SU-DHL-6 (cell line): ENCODE data around the gene MMRN2.

Source experiments
- H2AFZ ChIP-seq: fragments of 200-600 bp; sonication (generic); 2 replicates; pipeline ENCODE4 v1.6.1; 2014; ENCODE audit warnings: low read depth, mild to moderate bottlenecking, moderate library complexity, mixed read lengths, antibody characterized with exemption, low read length; ENCODE audit not compliant: severe bottlenecking
- H3F3A ChIP-seq: fragments of 200-600 bp; shearing (Covaris generic); 2 replicates; pipeline ENCODE4 v1.6.0; 2016; ENCODE audit warnings: antibody characterized with exemption, mild to moderate bottlenecking; ENCODE audit not compliant: insufficient read depth
- H3K27ac ChIP-seq: fragments of 200-600 bp; sonication (generic); 2 replicates; pipeline ENCODE4 v1.5.1; 2016; ENCODE audit warnings: low read depth, mild to moderate bottlenecking, low read length, moderate library complexity, mixed read lengths
- H3K27me3 ChIP-seq: fragments of 200-600 bp; sonication (generic), shearing (Covaris generic); 2 replicates; pipeline ENCODE4 v1.6.0; 2014; ENCODE audit warnings: mild to moderate bottlenecking, low read length
- H3K36me3 ChIP-seq: fragments of 200-600 bp; sonication (generic); 2 replicates; pipeline ENCODE4 v1.6.1; 2014; ENCODE audit warnings: mild to moderate bottlenecking, low read length, mixed read lengths
- H3K4me2 ChIP-seq: fragments of 300-600, 200-600 bp; shearing (Covaris generic), sonication (generic); 2 replicates; pipeline ENCODE4 v1.6.0; 2014; ENCODE audit warnings: low read length, low read depth, mild to moderate bottlenecking; ENCODE audit not compliant: poor library complexity, severe bottlenecking
- H3K4me3 ChIP-seq: fragments of 200-600 bp; sonication (generic); 2 replicates; pipeline ENCODE4 v1.5.1; 2014; ENCODE audit warnings: antibody characterized with exemption, low read length, mild to moderate bottlenecking, mixed read lengths; ENCODE audit not compliant: insufficient read depth, poor library complexity, severe bottlenecking
- H3K79me2 ChIP-seq: fragments of 200-600 bp; sonication (generic); 2 replicates; pipeline ENCODE4 v1.6.1; 2014; ENCODE audit warnings: mild to moderate bottlenecking, low read length, moderate library complexity; ENCODE audit not compliant: insufficient read depth
- H3K9ac ChIP-seq: fragments of 200-600 bp; sonication (generic); 2 replicates; pipeline ENCODE4 v1.7.0; 2014; ENCODE audit warnings: mild to moderate bottlenecking, low read length
- H3K9me2 ChIP-seq: fragments of 200-600 bp; sonication (generic); replicated peaks from 2 replicates; pipeline ENCODE4 v1.6.1; 2014; ENCODE audit warnings: low read length; ENCODE audit not compliant: insufficient read depth
- H3K9me3 ChIP-seq: fragments of 200-600 bp; sonication (generic); 2 replicates; pipeline ENCODE4 v1.6.1; 2014; ENCODE audit warnings: low read length, mixed read lengths; ENCODE audit not compliant: insufficient read depth
- H4K20me1 ChIP-seq: fragments of 200-600 bp; sonication (generic); 2 replicates; pipeline ENCODE4 v1.6.1; 2014; ENCODE audit warnings: low read depth, mild to moderate bottlenecking, antibody characterized with exemption, low read length, moderate library complexity, mixed read lengths
- CTCF ChIP-seq: fragments of 200-600 bp; sonication (generic); IDR thresholded peaks from one replicate; pipeline ENCODE4 v1.5.1; 2017; ENCODE audit warnings: antibody characterized with exemption, mild to moderate bottlenecking, low read length, moderate library complexity; ENCODE audit not compliant: insufficient read depth, poor library complexity, severe bottlenecking
- EZH2phosphoT487 ChIP-seq: fragments of 200-600 bp; sonication (generic), shearing (Covaris generic); conservative IDR thresholded peaks from 2 replicates; pipeline ENCODE4 v1.6.1; 2018; ENCODE audit warnings: mild to moderate bottlenecking, antibody characterized with exemption, low read length, moderate library complexity, mixed read lengths

MMRN2 gene

DNA sequence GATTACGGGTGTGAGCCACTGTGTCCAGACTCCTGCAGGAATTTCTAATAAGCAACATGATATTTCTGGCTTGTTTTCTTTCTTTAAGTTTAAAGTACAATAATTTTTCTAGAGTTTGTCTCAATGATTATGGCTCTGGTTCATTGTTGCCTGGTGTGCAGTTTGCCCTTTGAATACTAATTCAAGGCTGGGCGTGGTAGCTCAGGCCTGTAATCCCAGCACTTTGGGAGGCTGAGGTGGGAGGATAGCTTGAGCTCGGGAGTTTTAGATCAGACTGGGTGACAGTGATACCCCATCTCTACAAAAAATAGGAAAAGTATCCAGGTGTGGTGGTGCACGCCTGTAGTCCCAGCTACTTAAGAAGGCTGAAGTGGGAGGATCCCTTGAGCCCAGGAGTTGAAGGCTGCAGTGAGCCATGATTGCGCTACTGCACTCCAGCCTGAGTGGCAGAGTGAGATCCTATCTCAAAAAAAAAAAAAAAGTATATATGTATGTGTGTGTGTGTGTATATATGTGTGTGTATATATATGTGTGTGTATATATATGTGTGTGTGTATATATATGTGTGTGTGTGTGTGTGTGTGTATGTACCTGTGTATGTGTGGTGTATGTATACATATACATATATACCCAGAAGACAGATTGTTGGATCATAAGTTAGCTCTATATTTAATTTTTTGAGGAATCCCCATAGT is 19.1 kb upstream of the MMRN2 start:
- no peak overlapping the region for H2AFZ ChIP-seq
- TF ChIP-seq EZH2phosphoT487 (no peak), CTCF (no peak)
- no peaks in the 10 kb centered on the region for H3F3A ChIP-seq
- no peaks in the 10 kb centered on the region for H3K9me3 ChIP-seq
- H3K27me3 ChIP-seq, result no peaks in the 10 kb centered on the region
- no peaks in the 10 kb centered on the region for H3K9me2 ChIP-seq
- no peaks in the 10 kb centered on the region for H3K36me3 ChIP-seq
- no peak overlapping the region for H3K9ac ChIP-seq
- no peak overlapping the region for H3K27ac ChIP-seq
- H4K20me1 ChIP-seq, result no peaks in the 10 kb centered on the region
- no peak overlapping the region for H3K4me2 ChIP-seq
- H3K4me3 ChIP-seq, result no peak overlapping the region
- H3K79me2 ChIP-seq, result no peaks in the 10 kb centered on the region

GRCh38 chr10:86974484-86974883 is 17.1 kb upstream of the MMRN2 start:
- TF ChIP-seq EZH2phosphoT487 (no peak), CTCF (no peak)
- no peaks in the 10 kb centered on the region for H3F3A ChIP-seq
- no peak overlapping the region for H2AFZ ChIP-seq
- no peak overlapping the region for H3K4me3 ChIP-seq
- no peaks in the 10 kb centered on the region for H3K79me2 ChIP-seq
- no peaks in the 10 kb centered on the region for H3K9me3 ChIP-seq
- no peaks in the 10 kb centered on the region for H4K20me1 ChIP-seq
- no peaks in the 10 kb centered on the region for H3K9me2 ChIP-seq
- H3K27me3 ChIP-seq, result no peaks in the 10 kb centered on the region
- no peak overlapping the region for H3K9ac ChIP-seq
- no peaks in the 10 kb centered on the region for H3K36me3 ChIP-seq
- no peak overlapping the region for H3K27ac ChIP-seq
- no peak overlapping the region for H3K4me2 ChIP-seq

DNA sequence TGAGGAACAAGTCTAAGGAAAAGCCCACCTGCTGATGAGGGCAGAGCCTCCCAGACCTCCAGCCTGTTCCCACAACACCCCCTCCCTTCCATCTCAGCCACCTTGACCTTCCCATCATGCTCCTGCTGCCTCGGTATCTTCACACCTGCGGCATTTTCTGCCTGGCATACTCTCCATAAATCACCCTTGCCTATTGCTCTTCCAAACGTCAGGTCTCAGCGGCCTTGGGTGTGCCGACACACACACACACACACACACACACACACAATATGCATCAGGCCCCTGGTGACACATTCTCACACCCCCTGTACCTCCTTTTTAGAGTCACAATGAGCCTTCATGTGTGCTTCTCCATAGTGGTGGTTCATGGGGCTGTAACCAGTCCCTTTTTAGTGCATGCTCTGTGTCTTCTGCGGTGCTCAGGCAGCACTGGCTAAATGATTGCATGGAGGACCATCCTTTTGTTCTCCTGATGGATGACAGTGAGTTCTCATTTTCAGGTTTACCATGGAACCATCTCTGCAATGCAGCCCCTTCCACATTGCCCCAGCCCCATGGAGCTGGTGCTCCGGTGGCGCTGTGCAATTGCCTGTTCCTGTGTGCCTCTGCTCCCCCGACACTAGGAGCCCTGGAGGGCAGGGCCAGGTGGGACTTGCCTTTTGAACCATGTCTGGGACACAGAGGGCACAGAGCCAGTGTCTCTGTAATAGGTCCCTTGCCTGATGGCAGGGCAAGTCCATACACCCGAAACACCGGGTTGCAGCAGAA is 15.4 kb upstream of the MMRN2 start:
- Histone ChIP-seq H3K4me3 (no peak overlapping the region), H3K9ac (no peak overlapping the region), H3K27ac (no peak overlapping the region), H3K9me2 (no peaks in the 10 kb centered on the region), H3K27me3 (no peaks in the 10 kb centered on the region), H3F3A (no peaks in the 10 kb centered on the region), H3K36me3 (no peaks in the 10 kb centered on the region), H3K4me2 (no peak overlapping the region), H3K9me3 (no peaks in the 10 kb centered on the region), H4K20me1 (no peaks in the 10 kb centered on the region), H3K79me2 (no peaks in the 10 kb centered on the region), H2AFZ (no peak overlapping the region)
- TF ChIP-seq EZH2phosphoT487, result no peak
- TF ChIP-seq CTCF, result no peak
